ENCODE measurements around the gene ATP6V0D1. TPM values are rescaled to one million over a fixed set of nuclear protein-coding genes. Genes with fewer than 3 reads are reported as not detected.

ATP6V0D1 gene
- polyA plus RNA-seq, result 10 to 100 TPM; 17.0 to 78.1 TPM

GRCh38 chr16:67480833-67481560 lies at the start of gene ATP6V0D1:
ATP6V0D1 (minus strand) TSS chr16:67481157; CDS start chr16:67481086, 71 bp downstream.
- H3K4me1 ChIP-seq (ENCODE audit: control insufficient read depth in 2 of 2, insufficient read depth in 2 of 2, low read length in 1 of 2), result peaks cover 5 to 7% of the 10 kb centered on the region in 2 donors

DNA sequence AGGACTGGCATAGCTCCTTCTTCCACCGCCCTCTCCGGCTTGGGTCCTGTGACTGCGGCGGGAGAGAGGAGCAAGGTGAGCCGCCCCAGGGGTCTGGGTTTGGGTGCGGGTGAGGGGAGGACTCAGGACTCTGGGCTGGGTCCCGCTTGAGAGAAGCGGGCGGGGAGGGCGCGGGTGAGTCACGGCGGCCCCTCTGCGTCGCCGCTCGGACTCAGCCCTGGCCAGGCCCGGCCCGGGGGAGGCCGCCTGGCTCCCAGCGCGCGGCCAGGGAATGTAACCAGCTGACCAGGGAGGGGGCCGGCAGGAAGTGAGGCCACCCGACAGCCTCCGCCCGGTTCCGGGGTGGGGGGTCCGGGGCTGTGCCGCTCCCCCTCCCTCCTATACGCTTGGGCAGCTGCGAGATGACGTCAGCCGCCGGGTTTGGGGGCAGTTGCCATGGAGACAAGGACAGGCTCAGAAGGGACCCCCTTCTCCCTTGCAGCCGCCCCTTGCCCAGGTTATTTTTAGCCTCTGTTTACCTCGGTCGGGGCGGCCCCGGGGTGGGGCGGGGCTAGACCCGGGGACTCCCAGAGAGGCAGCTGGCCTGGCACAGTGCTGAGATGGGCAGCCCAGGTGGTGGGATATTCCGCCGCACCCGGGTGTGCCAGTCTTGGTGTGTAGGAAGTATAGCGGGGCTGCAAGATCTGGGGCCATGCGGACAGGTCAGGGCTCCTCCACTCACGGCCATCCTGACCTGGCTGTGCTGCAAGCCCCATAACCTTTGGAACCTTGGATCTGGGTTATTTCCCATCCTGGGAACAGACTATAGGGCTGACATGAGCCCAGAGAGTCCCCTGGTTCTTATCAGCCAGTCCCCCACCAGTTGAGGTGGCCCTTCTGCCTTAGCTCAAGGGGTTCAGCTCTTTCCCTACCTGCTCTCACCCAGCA lies 49.3 kb upstream of the ATP6V0D1 start:
- H3K4me3 ChIP-seq (ENCODE audit: low read depth in 1 of 2, low read length in 2 of 2), result peak overlapping the region; percentile 43 to 61
- peaks cover 0 to 7% of the 10 kb centered on the region in 2 donors for H3K4me1 ChIP-seq (ENCODE audit: control insufficient read depth in 2 of 2, insufficient read depth in 2 of 2, low read length in 1 of 2)
- 5 to 10% methylated on average over 38 to 48 of the region's 48 CpGs for WGBS, 2 donors
- H3K27ac ChIP-seq (ENCODE audit: low read depth in 2 of 2, low read length in 1 of 2), result peak overlapping the region; percentile 76 to 77
- H3K9me3 ChIP-seq (ENCODE audit: control insufficient read depth in 2 of 2, insufficient read depth in 1 of 2, low read depth in 1 of 2, low read length in 1 of 2), result no peaks in the 10 kb centered on the region
- H3K27me3 ChIP-seq (ENCODE audit: control insufficient read depth in 1 of 2, insufficient read depth in 2 of 2, low read length in 2 of 2), result no peaks in the 10 kb centered on the region
- no peaks in the 10 kb centered on the region for H3K36me3 ChIP-seq (ENCODE audit: control insufficient read depth in 2 of 2, insufficient read depth in 2 of 2, low read length in 1 of 2)

More at GRCh38 chr16:67480833-67481560, at the start of gene ATP6V0D1:
- Histone ChIP-seq H3K27me3 (ENCODE audit: control insufficient read depth in 1 of 2, insufficient read depth in 2 of 2, low read length in 2 of 2) (no peaks in the 10 kb centered on the region), H3K27ac (ENCODE audit: low read depth in 2 of 2, low read length in 1 of 2) (peak within 1 kb of the TSS; percentile 94 to 95), H3K4me3 (ENCODE audit: low read depth in 1 of 2, low read length in 2 of 2) (peak within 1 kb of the TSS; percentile 93), H3K9me3 (ENCODE audit: control insufficient read depth in 2 of 2, insufficient read depth in 1 of 2, low read depth in 1 of 2, low read length in 1 of 2) (no peaks in the 10 kb centered on the region), H3K36me3 (ENCODE audit: control insufficient read depth in 2 of 2, insufficient read depth in 2 of 2, low read length in 1 of 2) (no peaks in the 10 kb centered on the region)
- WGBS, 2 donors, result 0 to 1% methylated on average over 57 of the region's 57 CpGs

GRCh38 chr16:67529582-67530012 lies 48.6 kb upstream of the ATP6V0D1 start:
- H3K27ac ChIP-seq (ENCODE audit: low read depth in 2 of 2, low read length in 1 of 2), result peak overlapping the region; percentile 76 to 77
- no peaks in the 10 kb centered on the region for H3K36me3 ChIP-seq (ENCODE audit: control insufficient read depth in 2 of 2, insufficient read depth in 2 of 2, low read length in 1 of 2)
- H3K4me1 ChIP-seq (ENCODE audit: control insufficient read depth in 2 of 2, insufficient read depth in 2 of 2, low read length in 1 of 2), result peaks cover 0 to 7% of the 10 kb centered on the region in 2 donors
- WGBS, 2 donors, result 8 to 10% methylated on average over 16 of the region's 16 CpGs
- no peaks in the 10 kb centered on the region for H3K9me3 ChIP-seq (ENCODE audit: control insufficient read depth in 2 of 2, insufficient read depth in 1 of 2, low read depth in 1 of 2, low read length in 1 of 2)
- H3K4me3 ChIP-seq (ENCODE audit: low read depth in 1 of 2, low read length in 2 of 2), result peak overlapping the region; percentile 43 to 61
- no peaks in the 10 kb centered on the region for H3K27me3 ChIP-seq (ENCODE audit: control insufficient read depth in 1 of 2, insufficient read depth in 2 of 2, low read length in 2 of 2)

DNA sequence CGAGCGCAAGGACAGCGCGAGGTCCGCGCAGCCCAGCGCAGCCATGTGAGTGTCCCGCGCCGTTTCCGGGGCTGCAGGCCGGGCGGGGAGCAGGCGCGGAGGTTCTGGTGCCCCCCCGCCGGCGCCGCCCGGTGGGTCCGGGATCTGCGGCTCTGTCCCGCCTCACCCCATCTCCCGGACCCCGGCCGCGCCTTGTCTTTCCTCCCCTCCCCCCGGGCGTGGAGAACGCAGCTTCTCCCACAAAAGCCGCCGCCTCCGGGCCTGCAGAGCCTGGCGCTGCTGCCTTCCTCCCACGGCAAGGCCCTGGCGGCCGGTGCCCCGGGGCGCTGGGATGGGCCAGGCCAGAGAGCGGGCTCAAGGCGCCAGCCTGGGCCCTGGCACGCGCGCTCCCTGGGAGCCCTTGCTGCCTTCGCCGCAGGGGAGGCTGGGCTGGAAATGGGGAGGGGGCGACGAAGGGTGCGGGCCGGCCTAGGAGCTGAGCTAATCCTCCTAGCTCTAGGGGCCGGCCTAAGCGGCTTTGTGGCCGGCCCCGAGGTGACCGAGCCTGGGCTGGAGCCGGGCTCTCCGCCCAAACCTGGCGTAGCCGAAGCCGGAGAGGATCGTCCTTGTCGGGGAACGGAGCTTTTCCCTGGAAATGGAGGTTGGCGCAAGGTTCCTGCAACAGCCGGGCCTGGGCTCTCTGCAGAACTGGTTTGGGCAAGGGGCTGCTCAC lies 48.1 kb upstream of the ATP6V0D1 start:
- Histone ChIP-seq H3K4me1 (ENCODE audit: control insufficient read depth in 2 of 2, insufficient read depth in 2 of 2, low read length in 1 of 2) (peaks cover 0 to 7% of the 10 kb centered on the region in 2 donors), H3K9me3 (ENCODE audit: control insufficient read depth in 2 of 2, insufficient read depth in 1 of 2, low read depth in 1 of 2, low read length in 1 of 2) (no peaks in the 10 kb centered on the region), H3K27ac (ENCODE audit: low read depth in 2 of 2, low read length in 1 of 2) (peak overlapping the region; percentile 76 to 77), H3K27me3 (ENCODE audit: control insufficient read depth in 1 of 2, insufficient read depth in 2 of 2, low read length in 2 of 2) (no peaks in the 10 kb centered on the region), H3K36me3 (ENCODE audit: control insufficient read depth in 2 of 2, insufficient read depth in 2 of 2, low read length in 1 of 2) (no peaks in the 10 kb centered on the region), H3K4me3 (ENCODE audit: low read depth in 1 of 2, low read length in 2 of 2) (peak overlapping the region; percentile 43 to 61)
- WGBS, 2 donors, result 2 to 3% methylated on average over 55 to 65 of the region's 65 CpGs

DNA sequence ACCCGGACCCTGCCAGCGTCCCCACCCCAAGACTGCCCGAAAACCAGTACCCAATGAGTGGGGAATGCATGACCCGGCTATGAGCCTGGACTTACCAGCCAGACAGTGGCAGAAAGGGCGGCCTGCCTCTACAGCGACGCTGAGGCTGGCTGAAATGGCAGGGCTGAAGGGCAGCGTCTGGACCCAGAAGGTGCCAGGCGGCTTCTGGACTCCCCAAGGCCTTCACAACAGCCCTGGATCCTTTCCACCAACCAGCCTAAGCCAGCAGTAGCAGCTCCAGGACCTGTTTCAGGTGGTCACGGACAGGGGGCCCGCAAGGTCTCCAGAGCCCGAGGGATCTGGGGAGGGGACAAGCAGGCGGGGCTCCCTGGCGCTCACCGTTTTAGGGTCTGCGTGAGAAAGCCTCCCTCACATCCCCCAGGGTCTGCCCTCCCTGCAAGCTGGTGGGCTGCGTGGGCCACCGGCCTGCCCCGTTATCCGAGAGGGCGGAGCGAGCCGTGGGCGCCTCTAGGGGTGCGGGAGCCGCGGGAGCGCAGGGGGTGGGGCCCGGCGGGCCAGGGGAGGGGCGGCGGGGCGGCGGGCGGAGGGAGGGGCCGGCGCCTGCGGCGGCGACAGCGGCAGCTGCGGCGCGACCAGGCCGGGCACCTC lies 47.4 kb upstream of the ATP6V0D1 start, which contains the start of gene RIPOR1:
RIPOR1 (plus strand) TSS at position 608 of the 648 bp plus-strand sequence. CDS start 9,618 bp downstream, outside the sequence.
- Histone ChIP-seq H3K9me3 (ENCODE audit: control insufficient read depth in 2 of 2, insufficient read depth in 1 of 2, low read depth in 1 of 2, low read length in 1 of 2) (no peaks in the 10 kb centered on the region), H3K4me3 (ENCODE audit: low read depth in 1 of 2, low read length in 2 of 2) (peak within 1 kb of the TSS; percentile 43 to 61), H3K4me1 (ENCODE audit: control insufficient read depth in 2 of 2, insufficient read depth in 2 of 2, low read length in 1 of 2) (peaks cover 0 to 7% of the 10 kb centered on the region in 2 donors), H3K27ac (ENCODE audit: low read depth in 2 of 2, low read length in 1 of 2) (peak within 1 kb of the TSS; percentile 76 to 77), H3K36me3 (ENCODE audit: control insufficient read depth in 2 of 2, insufficient read depth in 2 of 2, low read length in 1 of 2) (no peaks in the 10 kb centered on the region), H3K27me3 (ENCODE audit: control insufficient read depth in 1 of 2, insufficient read depth in 2 of 2, low read length in 2 of 2) (no peaks in the 10 kb centered on the region)
- 16 to 18% methylated on average over 31 to 45 of the region's 45 CpGs for WGBS, 2 donors

GRCh38 chr16:67526149-67526791 lies 45.3 kb upstream of the ATP6V0D1 start:
- H3K36me3 ChIP-seq (ENCODE audit: control insufficient read depth in 2 of 2, insufficient read depth in 2 of 2, low read length in 1 of 2), result no peaks in the 10 kb centered on the region
- WGBS, 2 donors, result 77% methylated on average over 3 of the region's 3 CpGs
- no peaks in the 10 kb centered on the region for H3K9me3 ChIP-seq (ENCODE audit: control insufficient read depth in 2 of 2, insufficient read depth in 1 of 2, low read depth in 1 of 2, low read length in 1 of 2)
- no peak overlapping the region for H3K4me3 ChIP-seq (ENCODE audit: low read depth in 1 of 2, low read length in 2 of 2)
- H3K27ac ChIP-seq (ENCODE audit: low read depth in 2 of 2, low read length in 1 of 2), result no peak overlapping the region
- H3K27me3 ChIP-seq (ENCODE audit: control insufficient read depth in 1 of 2, insufficient read depth in 2 of 2, low read length in 2 of 2), result no peaks in the 10 kb centered on the region
- peaks cover 0 to 7% of the 10 kb centered on the region in 2 donors for H3K4me1 ChIP-seq (ENCODE audit: control insufficient read depth in 2 of 2, insufficient read depth in 2 of 2, low read length in 1 of 2)

- Histone ChIP-seq H3K9me3 (ENCODE audit: control insufficient read depth in 2 of 2, insufficient read depth in 1 of 2, low read depth in 1 of 2, low read length in 1 of 2) (no peaks in the 10 kb centered on the region), H3K4me1 (ENCODE audit: control insufficient read depth in 2 of 2, insufficient read depth in 2 of 2, low read length in 1 of 2) (peaks cover 0 to 7% of the 10 kb centered on the region in 2 donors), H3K4me3 (ENCODE audit: low read depth in 1 of 2, low read length in 2 of 2) (no peak overlapping the region), H3K27ac (ENCODE audit: low read depth in 2 of 2, low read length in 1 of 2) (no peak overlapping the region), H3K27me3 (ENCODE audit: control insufficient read depth in 1 of 2, insufficient read depth in 2 of 2, low read length in 2 of 2) (no peaks in the 10 kb centered on the region), H3K36me3 (ENCODE audit: control insufficient read depth in 2 of 2, insufficient read depth in 2 of 2, low read length in 1 of 2) (no peaks in the 10 kb centered on the region)
- 67 to 70% methylated on average over 11 of the region's 11 CpGs for WGBS, 2 donors
Observed at GRCh38 chr16:67525176-67525860, 44.4 kb upstream of the ATP6V0D1 start.

DNA sequence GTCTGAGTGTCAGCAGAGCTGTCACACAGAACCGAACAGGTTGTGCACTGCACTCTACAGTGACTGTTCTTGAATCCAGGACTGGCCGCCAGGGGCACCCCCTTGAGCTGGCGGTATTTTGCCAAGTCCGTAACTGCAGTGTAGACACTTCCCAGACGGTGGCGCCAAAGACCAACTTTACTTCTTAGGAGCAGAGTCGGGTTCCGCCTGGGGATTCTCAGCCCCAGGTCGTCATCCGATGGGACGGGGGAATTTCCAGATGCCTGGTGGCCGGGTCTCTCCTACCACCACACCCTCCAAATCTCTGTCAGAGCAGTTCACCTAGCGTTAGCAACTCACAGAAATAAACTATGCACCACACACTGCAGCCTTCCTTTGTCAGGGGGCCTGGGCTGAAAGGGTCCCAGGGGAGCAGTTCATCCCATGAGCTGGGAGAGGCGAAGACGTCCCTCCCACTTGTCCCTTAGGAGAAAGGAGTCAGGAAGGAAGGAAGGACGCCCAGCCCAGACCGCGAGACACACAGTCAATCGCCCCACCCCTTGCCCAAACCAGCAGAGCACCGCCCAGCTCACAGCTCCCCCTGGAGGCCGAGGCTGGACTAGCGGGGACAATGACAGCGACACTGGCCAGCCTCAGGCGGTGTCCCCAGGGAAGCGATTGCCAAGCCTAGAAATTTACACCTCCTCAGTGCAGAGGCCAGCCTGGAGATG lies 40.3 kb upstream of the ATP6V0D1 start:
- Histone ChIP-seq H3K27me3 (ENCODE audit: control insufficient read depth in 1 of 2, insufficient read depth in 2 of 2, low read length in 2 of 2) (no peaks in the 10 kb centered on the region), H3K27ac (ENCODE audit: low read depth in 2 of 2, low read length in 1 of 2) (peak overlapping the region; percentile 94 to 98), H3K36me3 (ENCODE audit: control insufficient read depth in 2 of 2, insufficient read depth in 2 of 2, low read length in 1 of 2) (no peaks in the 10 kb centered on the region), H3K4me1 (ENCODE audit: control insufficient read depth in 2 of 2, insufficient read depth in 2 of 2, low read length in 1 of 2) (no peaks in the 10 kb centered on the region), H3K4me3 (ENCODE audit: low read depth in 1 of 2, low read length in 2 of 2) (peak overlapping the region; percentile 29 to 44), H3K9me3 (ENCODE audit: control insufficient read depth in 2 of 2, insufficient read depth in 1 of 2, low read depth in 1 of 2, low read length in 1 of 2) (no peaks in the 10 kb centered on the region)
- WGBS, 2 donors, result 0 to 1% methylated on average over 25 of the region's 25 CpGs

All from esophagus (tissue), 2 donors.